Neural cell (in vitro differentiated cells): ENCODE measurements around the gene IQSEC2.

Experiments
- EP300 ChIP-seq: fragments of 450-650 bp; conservative IDR thresholded peaks from 2 replicates; pipeline ENCODE4 v1.6.1; 2014; ENCODE audit warnings: antibody characterized with exemption, mild to moderate bottlenecking, moderate library complexity; ENCODE audit not compliant: poor library complexity, severe bottlenecking
- EZH2 ChIP-seq: fragments of 200-600, 300-800 bp; shearing (Covaris generic), sonication (generic); IDR thresholded peaks from 2 replicates; pipeline ENCODE4 v1.6.1; 2014; ENCODE audit warnings: antibody characterized with exemption, low read length, borderline replicate concordance, mild to moderate bottlenecking; ENCODE audit not compliant: insufficient read depth, poor library complexity, severe bottlenecking
- POLR2AphosphoS5 ChIP-seq: IDR thresholded peaks from 2 replicates; pipeline ENCODE4 v1.6.1; 2012
- SMC3 ChIP-seq: fragments of 450-650 bp; conservative IDR thresholded peaks from 2 replicates; pipeline ENCODE4 v1.6.1; 2014; ENCODE audit warnings: antibody characterized with exemption, mild to moderate bottlenecking, moderate library complexity; ENCODE audit not compliant: poor library complexity
- TF ChIP-seq, protein P1 (sequence below): fragments of 450-650 bp; IDR thresholded peaks from 2 replicates; pipeline ENCODE4 v1.5.1; 2014; ENCODE audit warnings: antibody characterized with exemption, mild to moderate bottlenecking, moderate library complexity; ENCODE audit not compliant: poor library complexity, severe bottlenecking
- TF ChIP-seq, protein P2 (sequence below): IDR thresholded peaks from 2 replicates; pipeline ENCODE4 v1.6.1; 2012; ENCODE audit warnings: borderline replicate concordance

DNA sequence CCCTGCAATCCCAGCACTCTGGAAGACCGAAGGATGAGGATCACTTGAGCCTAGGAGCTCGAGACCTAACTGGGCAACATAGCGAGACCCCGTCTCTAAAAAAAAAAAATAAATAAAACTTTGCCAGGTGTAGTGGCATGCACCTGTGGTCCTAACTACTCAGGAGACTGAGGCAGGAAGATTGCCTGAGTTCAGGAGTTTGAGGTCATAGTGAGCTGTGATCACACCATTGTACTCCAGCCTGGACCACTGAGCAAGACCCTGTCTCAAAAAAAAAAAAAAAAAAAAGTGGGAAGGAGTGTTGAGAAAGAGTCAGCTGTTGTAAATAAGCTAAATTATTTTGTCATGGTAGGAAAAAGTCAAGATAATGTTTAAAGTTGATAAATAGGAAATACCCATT is 27.5 kb upstream of the IQSEC2 start:
- TF ChIP-seq, protein P1, sequence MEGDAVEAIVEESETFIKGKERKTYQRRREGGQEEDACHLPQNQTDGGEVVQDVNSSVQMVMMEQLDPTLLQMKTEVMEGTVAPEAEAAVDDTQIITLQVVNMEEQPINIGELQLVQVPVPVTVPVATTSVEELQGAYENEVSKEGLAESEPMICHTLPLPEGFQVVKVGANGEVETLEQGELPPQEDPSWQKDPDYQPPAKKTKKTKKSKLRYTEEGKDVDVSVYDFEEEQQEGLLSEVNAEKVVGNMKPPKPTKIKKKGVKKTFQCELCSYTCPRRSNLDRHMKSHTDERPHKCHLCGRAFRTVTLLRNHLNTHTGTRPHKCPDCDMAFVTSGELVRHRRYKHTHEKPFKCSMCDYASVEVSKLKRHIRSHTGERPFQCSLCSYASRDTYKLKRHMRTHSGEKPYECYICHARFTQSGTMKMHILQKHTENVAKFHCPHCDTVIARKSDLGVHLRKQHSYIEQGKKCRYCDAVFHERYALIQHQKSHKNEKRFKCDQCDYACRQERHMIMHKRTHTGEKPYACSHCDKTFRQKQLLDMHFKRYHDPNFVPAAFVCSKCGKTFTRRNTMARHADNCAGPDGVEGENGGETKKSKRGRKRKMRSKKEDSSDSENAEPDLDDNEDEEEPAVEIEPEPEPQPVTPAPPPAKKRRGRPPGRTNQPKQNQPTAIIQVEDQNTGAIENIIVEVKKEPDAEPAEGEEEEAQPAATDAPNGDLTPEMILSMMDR = no peak
- TF ChIP-seq EZH2 (no peak), SMC3 (no peak), EP300 (no peak), POLR2AphosphoS5 (no peak)
- TF ChIP-seq, protein P2, sequence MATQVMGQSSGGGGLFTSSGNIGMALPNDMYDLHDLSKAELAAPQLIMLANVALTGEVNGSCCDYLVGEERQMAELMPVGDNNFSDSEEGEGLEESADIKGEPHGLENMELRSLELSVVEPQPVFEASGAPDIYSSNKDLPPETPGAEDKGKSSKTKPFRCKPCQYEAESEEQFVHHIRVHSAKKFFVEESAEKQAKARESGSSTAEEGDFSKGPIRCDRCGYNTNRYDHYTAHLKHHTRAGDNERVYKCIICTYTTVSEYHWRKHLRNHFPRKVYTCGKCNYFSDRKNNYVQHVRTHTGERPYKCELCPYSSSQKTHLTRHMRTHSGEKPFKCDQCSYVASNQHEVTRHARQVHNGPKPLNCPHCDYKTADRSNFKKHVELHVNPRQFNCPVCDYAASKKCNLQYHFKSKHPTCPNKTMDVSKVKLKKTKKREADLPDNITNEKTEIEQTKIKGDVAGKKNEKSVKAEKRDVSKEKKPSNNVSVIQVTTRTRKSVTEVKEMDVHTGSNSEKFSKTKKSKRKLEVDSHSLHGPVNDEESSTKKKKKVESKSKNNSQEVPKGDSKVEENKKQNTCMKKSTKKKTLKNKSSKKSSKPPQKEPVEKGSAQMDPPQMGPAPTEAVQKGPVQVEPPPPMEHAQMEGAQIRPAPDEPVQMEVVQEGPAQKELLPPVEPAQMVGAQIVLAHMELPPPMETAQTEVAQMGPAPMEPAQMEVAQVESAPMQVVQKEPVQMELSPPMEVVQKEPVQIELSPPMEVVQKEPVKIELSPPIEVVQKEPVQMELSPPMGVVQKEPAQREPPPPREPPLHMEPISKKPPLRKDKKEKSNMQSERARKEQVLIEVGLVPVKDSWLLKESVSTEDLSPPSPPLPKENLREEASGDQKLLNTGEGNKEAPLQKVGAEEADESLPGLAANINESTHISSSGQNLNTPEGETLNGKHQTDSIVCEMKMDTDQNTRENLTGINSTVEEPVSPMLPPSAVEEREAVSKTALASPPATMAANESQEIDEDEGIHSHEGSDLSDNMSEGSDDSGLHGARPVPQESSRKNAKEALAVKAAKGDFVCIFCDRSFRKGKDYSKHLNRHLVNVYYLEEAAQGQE = no peak
